Heart left ventricle (tissue), 13 donors: Measurements from ENCODE around the gene TTC29.

Experiments used
- POLR2A ChIP-seq, 2 donors: fragments of 450-650 bp; IDR thresholded peaks; one replicate each; pipeline ENCODE4 v1.6.1; 2017; ENCODE audit warnings: antibody characterized with exemption in 2 of 2, mild to moderate bottlenecking in 2 of 2, moderate library complexity in 2 of 2
- TF ChIP-seq, protein P1 (sequence below), 12 donors: fragments of 200-600 bp; sonication (generic) in 4 of 12; IDR thresholded peaks; one replicate each; pipeline versions ENCODE4 v1.5.0 to v1.8.0; 2018 to 2022; ENCODE audit warnings: antibody characterized with exemption in 12 of 12, mild to moderate bottlenecking in 5 of 12
- donor health status: ischemic (EF 13 %, LVEDD 7.1; RV severe dilation, severe dysfunction).
- donor health status: DM: no; HTN: yes; CAD: no.
- donor health status: DM: no; HTN: no; CAD: no.
- donor health status: ischemic (EF 25% LVEDD 6.9; RV normal size, moderate dysfunction).
- donor health status: ischemic (EF 25% LVEDD 5.7; RV mildly dilated, moderate dysfunction).
- donor health status: ischemic (EF 35%, LVEDD 5.7; RV mildly dilated, moderate dysfunction).
- donor health status: nonischemic (EF 11% LVEDD 7.7; RV severe dilation, severe dysfunction).
- donor health status: DM: yes; HTN: yes; CAD: no.
- donor health status: PGD.
- donor health status: ischemic (EF 29% LVEDD 5.4; RV normal size, mild dysfunction).
- donor health status: nonischemic (EF 23%, LVEDD 6.1; RV moderate dilation, normal function).

DNA sequence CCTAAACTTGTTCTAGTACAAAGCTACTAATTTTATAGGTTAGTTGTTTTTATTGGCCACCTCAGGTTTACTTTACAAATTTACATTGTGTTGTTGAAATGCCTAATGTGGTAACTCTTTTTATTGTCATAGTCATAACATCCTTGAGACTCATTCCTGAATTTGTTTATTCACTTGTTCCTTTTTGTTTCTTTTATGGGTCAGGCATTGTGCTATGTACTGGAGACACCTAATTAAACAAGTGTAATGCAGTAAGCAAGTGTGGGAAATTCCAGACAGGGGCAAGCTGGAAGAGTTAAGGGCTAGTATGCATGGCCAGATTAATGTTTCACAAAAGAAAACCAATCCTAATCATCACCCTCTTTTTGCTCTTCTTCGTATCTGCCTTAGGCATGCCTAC, 30.5 kb upstream of the TTC29 start:
- TF ChIP-seq, protein P1, sequence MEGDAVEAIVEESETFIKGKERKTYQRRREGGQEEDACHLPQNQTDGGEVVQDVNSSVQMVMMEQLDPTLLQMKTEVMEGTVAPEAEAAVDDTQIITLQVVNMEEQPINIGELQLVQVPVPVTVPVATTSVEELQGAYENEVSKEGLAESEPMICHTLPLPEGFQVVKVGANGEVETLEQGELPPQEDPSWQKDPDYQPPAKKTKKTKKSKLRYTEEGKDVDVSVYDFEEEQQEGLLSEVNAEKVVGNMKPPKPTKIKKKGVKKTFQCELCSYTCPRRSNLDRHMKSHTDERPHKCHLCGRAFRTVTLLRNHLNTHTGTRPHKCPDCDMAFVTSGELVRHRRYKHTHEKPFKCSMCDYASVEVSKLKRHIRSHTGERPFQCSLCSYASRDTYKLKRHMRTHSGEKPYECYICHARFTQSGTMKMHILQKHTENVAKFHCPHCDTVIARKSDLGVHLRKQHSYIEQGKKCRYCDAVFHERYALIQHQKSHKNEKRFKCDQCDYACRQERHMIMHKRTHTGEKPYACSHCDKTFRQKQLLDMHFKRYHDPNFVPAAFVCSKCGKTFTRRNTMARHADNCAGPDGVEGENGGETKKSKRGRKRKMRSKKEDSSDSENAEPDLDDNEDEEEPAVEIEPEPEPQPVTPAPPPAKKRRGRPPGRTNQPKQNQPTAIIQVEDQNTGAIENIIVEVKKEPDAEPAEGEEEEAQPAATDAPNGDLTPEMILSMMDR (IDR thresholded peaks at IDR 0.05): no peak
- TF ChIP-seq POLR2A (IDR thresholded peaks at IDR 0.05): no peak
